Activated CD4-positive, alpha-beta T cell treated with anti-CD3 and anti-CD28 coated beads, Interleukin-2, amount 50 U/mL, for 1 hour (primary cell): ENCODE data around the gene DMAC2L.
A peak's percentile ranks its signal among the peaks of the same experiment; 100 is the strongest.
"Not testable (repeated sequence)": the region's sequence is repeated elsewhere in the genome, so short reads cannot be mapped to it uniquely, and the experiment has no call there.

Source experiments
- DNase-seq: peaks from one replicate; pipeline ENCODE4 v3.0.0-alpha.2; 2020

The DMAC2L gene

GRCh38 chr14:50333014-50333509 is 20.9 kb downstream of the DMAC2L start:
- no peak for DNase-seq

GRCh38 chr14:50334211-50334610 is 22.1 kb downstream of the DMAC2L start:
- no peak for DNase-seq

DNA sequence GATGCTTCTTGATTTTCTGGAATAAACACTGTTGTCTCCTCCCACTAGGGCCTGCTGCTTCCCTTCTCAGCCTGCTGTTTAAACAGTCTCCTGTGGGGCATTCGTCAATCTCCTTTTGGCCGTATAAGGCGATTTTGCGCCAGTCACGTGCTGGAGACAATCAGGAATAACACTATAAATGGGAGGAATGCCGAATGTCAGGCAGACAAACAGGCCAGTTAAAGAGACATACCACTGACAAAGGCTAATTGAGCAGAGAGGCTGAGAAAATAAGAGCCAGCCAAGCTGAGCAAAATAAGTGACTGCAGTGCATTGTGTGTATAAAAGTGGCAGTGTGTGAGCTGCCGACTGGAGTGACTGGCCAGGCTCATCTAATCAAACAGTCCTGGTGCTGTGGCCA is 23.3 kb downstream of the DMAC2L start:
- DNase-seq = no peak

DNA sequence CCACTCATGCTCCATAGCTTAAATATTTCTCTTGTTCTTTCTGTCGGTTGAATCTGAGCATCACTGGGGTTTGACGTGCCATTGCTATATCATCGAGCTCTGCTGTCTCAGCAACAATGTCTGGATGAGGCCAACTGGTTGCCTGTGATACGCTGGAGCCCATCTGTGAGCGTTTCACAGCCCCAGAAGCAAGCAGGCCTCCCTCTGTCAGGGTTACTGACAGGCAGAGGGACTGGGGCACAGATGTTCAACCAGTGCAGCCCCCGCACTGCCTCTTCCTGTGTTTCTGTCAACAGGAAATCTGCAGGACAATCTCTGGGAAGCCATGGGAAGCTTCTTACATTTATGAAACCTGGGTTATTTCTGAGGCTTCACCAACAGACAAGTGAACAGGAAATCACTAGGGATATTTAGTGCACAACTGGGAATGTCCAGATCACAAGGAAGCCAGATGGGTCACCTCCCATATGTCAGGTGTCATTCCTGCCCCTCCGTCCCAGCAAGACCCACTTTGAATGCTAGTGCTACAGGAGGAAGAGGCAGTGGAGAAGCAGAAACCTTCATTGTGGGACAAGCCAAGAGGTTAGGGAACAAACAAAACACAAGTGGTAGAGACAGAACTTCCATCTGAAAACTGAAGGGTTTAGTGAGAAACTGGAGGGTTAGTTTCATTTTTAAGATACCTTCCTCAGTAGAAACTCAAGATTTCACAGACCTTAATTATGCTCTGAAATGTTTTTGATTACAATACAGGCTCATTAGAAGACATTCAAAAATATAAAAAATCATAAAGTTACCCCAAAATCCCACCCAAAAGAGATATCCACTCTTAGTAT is 24.1 kb downstream of the DMAC2L start:
- no peak for DNase-seq

DNA sequence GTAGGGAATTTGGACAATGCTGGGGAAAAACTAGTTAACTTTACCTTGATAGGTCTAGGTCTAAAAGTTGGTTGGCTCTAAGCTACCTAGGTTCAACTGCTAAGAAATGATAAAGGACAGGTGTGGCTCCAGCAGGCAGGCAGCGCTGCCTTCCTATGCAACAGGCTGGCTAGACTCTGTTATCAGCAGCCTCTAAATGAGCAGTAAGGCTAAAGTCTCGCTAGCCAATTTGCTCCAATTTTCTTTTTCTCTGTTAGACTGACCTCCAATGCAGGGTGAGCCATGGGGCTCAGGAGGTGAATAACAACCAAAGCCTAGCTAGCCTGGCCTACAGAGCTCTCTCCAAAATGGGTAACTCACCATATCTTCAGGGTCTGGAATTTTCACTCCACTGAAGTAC is 26.5 kb downstream of the DMAC2L start:
- no peak for DNase-seq

GRCh38 chr14:50339178-50339804 is 27.2 kb downstream of the DMAC2L start:
- DNase-seq = no peak

- DNase-seq = no peak
Observed at GRCh38 chr14:50340045-50340444, 27.9 kb downstream of the DMAC2L start.

- DNase-seq = no peak
Observed at GRCh38 chr14:50340963-50341362, 28.8 kb downstream of the DMAC2L start.

DNA sequence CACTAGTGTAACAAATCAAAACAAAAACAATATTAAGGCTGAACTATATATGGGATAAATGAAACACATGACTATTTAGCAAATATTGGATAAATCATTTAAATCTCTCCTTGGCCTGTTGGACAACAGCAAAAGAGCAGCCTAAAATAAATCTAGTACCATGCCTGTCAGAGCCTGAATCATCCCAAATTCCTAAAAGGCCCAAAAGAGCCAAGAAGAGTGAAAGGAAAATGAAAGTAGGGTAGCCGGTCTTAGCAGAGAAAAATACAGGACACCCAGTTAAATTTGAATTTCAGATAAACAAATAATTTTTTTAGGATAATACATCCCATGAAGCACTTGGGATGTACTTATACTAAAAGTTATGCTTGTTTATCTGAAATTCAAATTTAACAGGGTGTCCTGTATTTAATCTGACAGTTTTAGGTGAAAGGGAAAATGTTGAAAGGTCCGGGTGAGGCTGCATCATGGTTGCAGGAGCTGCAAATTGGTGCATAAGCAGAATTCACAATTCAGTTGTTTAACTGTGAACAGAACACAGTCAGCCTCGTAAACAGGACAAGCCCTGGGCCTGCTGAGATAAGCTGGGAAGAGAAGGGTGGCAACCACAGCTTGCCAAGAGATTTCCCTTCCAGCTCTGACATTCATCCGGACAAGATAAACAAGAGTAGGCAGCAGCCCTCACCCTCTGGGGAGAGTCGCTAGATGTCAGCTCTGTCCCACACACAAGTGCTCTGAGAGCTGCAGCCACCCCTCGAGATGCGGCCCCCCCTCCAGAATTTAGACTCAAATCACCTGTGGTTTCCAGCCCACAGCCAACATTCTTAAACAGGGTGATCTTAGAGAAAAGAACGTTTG is 30.3 kb downstream of the DMAC2L start:
- DNase-seq = peak; percentile 22

DNA sequence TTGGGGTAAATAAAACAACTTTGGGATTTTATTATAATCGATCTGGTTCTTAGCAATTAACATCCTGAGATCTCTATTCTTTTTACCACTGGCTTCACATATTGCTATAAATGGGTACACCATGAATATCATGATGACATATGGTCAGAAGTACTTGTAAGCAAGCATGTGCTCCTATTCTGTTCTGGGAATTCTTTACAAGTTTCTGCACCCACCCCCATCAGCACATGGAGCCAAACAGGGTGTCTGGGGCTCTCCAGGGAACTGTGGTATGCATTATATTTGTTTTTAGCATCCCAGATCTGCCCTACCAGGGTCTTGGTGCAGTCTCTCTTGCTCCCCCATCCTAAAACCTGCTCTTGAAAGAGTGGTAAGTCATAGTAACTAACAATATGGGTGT is 31.3 kb downstream of the DMAC2L start:
- DNase-seq = no peak

DNA sequence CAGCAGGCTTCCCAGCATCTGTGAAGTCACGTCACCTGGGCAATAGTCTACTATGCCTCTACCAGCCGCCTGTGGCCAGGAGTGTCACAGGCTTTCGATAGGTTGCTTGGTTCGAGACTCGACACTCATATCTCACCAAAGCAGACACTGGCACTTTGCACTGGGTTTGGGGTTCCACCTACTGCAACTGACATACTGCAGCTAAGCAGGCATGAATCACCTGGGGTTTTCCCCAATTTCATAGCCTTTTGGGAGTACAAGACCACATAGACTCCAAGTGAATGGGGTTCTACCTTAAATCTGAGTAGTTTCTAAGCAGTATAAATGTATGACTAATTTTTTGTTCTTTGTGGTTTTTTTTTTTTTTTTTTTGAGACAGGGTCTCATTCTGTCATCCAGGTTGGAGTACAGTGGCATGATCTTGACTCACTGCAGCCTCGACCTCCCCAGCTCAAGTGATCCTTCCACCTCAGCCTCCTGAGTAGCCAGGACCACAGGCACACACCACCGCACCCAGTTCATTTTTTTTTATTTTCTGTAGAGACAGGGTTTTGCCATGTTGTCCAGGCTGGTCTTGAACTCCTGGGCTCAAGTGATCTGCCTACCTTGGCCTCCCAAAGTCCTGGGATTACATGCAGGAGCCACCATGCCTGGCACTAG is 32.1 kb downstream of the DMAC2L start:
- no peak for DNase-seq

DNA sequence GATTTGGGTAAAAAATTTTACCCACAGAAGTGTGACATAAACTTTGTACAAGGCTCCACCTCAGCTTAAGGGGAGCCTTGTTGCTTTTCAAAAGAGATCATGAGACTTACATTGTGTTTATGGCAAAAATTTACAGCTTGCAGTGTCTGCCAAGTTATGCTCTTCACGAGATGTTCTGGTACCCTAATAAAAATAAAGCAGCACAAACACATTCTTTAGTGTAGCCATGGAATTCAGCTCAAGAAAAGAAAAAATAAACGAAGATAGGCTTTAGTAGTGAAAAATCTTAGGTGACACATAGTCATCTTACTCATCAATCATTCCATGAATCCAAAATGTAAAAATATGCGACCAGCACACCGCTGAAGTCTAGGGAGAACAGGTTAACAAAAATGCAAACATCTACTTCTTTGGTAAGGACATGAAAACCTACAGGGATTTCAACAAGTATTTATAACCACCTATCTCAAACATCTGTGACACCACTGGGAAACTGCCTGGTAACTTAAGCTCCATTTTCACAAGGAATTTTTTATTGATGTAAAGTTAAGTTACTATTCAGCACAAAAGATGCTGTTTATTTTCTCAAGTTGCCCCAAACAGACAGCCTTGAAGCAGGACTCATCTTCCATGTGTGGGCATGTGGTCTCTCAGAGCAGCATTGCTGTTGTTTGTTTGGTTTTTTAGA is 32.9 kb downstream of the DMAC2L start:
- no peak for DNase-seq

- DNase-seq = no peak
Observed at GRCh38 chr14:50345846-50346422, 33.8 kb downstream of the DMAC2L start.

DNA sequence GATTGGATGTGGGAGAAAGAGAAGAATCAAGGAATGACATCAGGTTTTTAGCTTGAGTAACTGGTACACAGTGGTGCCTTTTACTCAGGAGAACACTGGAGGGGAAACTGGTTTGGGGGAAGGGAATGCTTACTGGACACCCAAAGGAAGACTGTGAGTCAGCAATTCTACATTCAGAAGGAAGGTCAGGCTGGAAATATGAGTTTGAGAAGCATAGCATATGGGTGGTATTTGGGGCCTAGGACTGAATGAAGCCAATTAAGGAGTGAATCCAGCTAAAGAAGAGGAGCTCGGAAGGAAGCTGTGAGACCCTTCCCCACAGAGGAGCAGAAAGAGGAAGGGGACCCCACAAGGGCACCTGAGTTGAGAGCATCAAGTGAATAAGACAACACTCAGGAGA is 35.4 kb downstream of the DMAC2L start:
- no peak for DNase-seq

DNA sequence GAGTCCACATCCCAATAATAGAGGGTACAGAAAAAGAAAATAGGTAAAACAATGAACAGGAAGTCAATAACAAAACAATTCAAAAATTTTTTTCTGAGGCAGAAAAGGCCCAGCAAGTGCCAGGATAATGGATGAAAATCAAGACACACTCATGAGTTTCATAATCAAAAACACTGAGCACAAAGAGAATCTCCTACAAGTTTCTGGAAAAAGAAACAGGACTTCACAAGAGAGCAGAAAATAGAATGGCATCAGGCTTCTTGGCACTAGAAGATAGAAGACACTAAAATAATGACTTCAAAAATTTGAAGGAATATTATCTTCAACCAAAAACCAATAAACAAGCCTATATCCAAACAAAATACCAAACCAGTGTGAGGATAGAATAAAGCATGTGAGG is 36.8 kb downstream of the DMAC2L start:
- DNase-seq = no peak

DNA sequence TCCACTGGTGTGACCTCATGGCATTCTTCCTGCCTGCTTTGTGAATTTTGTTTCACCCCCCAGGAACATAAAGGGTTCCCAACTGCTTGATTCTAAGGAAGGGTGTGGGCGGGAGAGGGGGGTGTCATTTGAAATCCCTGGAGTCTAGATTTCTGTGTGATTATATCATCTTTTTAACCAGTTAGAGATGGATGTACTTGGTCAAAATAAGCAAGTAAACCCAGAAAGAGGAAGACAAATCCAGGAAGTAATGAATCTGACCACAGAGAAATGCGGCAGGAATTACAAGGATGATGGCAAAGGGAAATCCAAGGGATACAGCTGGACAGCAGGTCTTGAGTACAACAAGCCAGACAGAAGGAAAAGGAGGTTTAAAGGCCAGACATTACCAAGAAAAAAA is 38.9 kb downstream of the DMAC2L start:
- DNase-seq = no peak

- no peak for DNase-seq
Observed at GRCh38 chr14:50352584-50352983, 40.5 kb downstream of the DMAC2L start.

DNA sequence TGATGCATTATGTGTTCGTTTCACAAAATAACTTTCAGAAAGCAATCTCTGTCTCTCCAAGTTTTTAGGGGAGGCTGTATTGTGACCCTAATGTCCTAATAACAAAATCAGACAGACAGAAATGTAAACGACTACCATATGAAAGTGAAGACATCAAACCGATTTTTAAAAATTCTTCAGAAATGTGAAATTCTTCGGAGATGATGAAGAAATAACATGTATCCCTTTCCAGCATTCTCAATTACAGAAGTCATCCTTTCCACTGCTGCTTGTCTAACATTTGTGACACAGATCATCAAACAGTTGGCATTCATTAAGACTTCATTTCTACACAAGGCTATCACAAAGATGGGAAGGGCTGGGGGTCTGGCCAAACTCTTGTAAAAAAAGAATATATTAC is 41.0 kb downstream of the DMAC2L start:
- no peak for DNase-seq

- no peak for DNase-seq
Observed at GRCh38 chr14:50354527-50354926, 42.4 kb downstream of the DMAC2L start.

DNA sequence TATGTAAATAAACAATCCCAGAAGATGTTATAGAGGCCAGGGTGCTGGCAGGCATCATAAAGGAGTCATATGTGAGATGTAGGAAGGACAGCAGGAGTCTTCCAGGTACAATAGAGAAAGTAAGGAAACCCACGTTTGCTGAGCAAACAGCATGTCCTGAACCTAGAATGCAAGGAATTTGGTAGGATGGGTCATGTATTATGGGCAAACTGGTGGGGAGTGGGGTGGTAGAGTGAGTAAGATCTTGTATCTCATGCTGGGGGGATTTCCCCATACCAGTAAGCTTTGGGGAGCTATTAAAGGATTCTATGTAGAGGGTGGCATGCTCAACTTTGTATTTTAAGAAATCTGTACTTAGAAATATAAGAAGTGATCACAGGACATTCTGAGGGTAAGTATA is 43.6 kb downstream of the DMAC2L start:
- DNase-seq = no peak

- DNase-seq = not testable (repeated sequence)
Observed at GRCh38 chr14:50356283-50356682, 44.2 kb downstream of the DMAC2L start.

DNA sequence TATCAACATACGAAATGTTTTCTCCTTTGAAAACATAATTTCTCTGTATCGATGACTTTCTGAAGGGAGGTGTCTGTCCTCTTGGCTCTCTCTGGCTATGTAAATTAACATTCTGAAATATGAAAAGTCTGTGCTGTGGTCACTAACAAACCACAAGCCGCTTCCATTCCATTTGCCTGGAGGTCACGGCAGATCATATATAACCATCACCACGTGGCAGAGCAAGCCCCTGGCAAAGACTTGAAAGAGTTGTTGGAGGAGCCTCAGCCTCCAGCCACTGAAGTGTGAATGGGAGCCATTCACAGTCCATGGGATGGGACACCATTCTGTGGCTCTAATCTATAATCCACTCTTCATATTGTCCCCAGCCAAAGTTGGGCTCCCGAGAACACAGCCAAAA is 45.0 kb downstream of the DMAC2L start:
- no peak for DNase-seq
